Uterus (tissue), 4 donors: ENCODE data around the gene ZNF335. TPM values are rescaled to one million over a fixed set of nuclear protein-coding genes. Genes with fewer than 3 reads are reported as not detected.

Experiments used
- DNase-seq, 2 donors: peaks; one replicate each; pipeline ENCODE4 v3.0.0-alpha.2; 2019 to 2020
- H3K27ac ChIP-seq, 2 donors: fragments of 200-600 bp; sonication (generic); 1 replicate in 1 of 2; 2 replicates in 1 of 2; pipeline ENCODE4 v1.5.1; 2016 to 2018
- H3K27me3 ChIP-seq, 2 donors: fragments of 200-600 bp; sonication (generic); one replicate each; pipeline ENCODE4 v1.5.1; 2018 to 2019; ENCODE audit warnings: control low read depth in 1 of 2
- H3K36me3 ChIP-seq, 2 donors: fragments of 200-600 bp; sonication (generic); one replicate each; pipeline ENCODE4 v1.5.1; 2019; ENCODE audit warnings: control low read depth in 1 of 2
- H3K4me1 ChIP-seq, 2 donors: fragments of 200-600 bp; sonication (generic); one replicate each; pipeline ENCODE4 v1.5.1; 2018 to 2019; ENCODE audit warnings: control low read depth in 1 of 2
- H3K4me3 ChIP-seq, 2 donors: fragments of 200-600 bp; sonication (generic); 1 replicate in 1 of 2; 2 replicates in 1 of 2; pipeline ENCODE4 v1.5.1; 2018 to 2019; ENCODE audit warnings: mild to moderate bottlenecking in 1 of 2
- H3K9me3 ChIP-seq, 2 donors: fragments of 200-600 bp; sonication (generic); one replicate each; pipeline ENCODE4 v1.5.1; 2019; ENCODE audit warnings: control low read depth in 1 of 2
- CTCF ChIP-seq, 4 experiments: fragments of 200-600 bp in 2 of 4; fragments of 450-650 bp in 2 of 4; sonication (generic) in 2 of 4; IDR thresholded peaks; one replicate each; pipeline ENCODE4 v1.5.1; 2016 to 2019; ENCODE audit warnings: antibody characterized with exemption in 4 of 4, mild to moderate bottlenecking in 2 of 4, moderate library complexity in 1 of 4
- POLR2A ChIP-seq, 2 donors: fragments of 450-650 bp; IDR thresholded peaks; one replicate each; pipeline ENCODE4 v1.6.1; 2016; ENCODE audit warnings: antibody characterized with exemption in 2 of 2, mild to moderate bottlenecking in 1 of 2, moderate library complexity in 1 of 2
- intact Hi-C: fragments of 100-400 bp; cut with DNase I; formaldehyde crosslinking; loops from one replicate; pipeline ENCODE4 v1.15.1; 2023; ENCODE audit warnings: low total_unique reads
- total RNA-seq, 4 donors: library from RNA; depleted of rRNA in 3 of 4; stranded (reverse); fragments of >200 nt in 3 of 4; gene quantifications; one replicate each; pipeline versions ENCODE4 v1.1.0 to v1.2.4, GENCODE V29; 2014 to 2023
- donor health status: DM: yes; HTN: yes; CAD: no.

Gene ZNF335
- total RNA-seq, 4 donors from 2014 or later = 14.9 to 40.0 (median 29.0) TPM

- DNase-seq = peak; percentile 64 to 71
- Histone ChIP-seq H3K27ac (peak overlapping the region; percentile 76 to 82), H3K27me3 (no peaks in the 10 kb centered on the region), H3K4me3 (no peak overlapping the region), H3K4me1 (peaks cover 0 to 12% of the 10 kb centered on the region in 2 donors), H3K9me3 (no peaks in the 10 kb centered on the region), H3K36me3 (no peaks in the 10 kb centered on the region)
- intact Hi-C loops = no loop called here
- no peak for TF ChIP-seq CTCF (IDR thresholded peaks at IDR 0.05)
- TF ChIP-seq POLR2A (IDR thresholded peaks at IDR 0.05) = no peak
These were observed 54.2 kb downstream of the ZNF335 start for GRCh38 chr20:45917790-45918141.

- Histone ChIP-seq H3K27ac (peak overlapping the region; percentile 90 to 96), H3K27me3 (no peaks in the 10 kb centered on the region), H3K4me1 (no peaks in the 10 kb centered on the region), H3K9me3 (no peaks in the 10 kb centered on the region), H3K36me3 (no peaks in the 10 kb centered on the region), H3K4me3 (no peak overlapping the region)
- TF ChIP-seq POLR2A (IDR thresholded peaks at IDR 0.05) (no peak), CTCF (IDR thresholded peaks at IDR 0.05) (no peak)
- intact Hi-C loops = no loop called here
- DNase-seq = no peak
These were observed 58.9 kb downstream of the ZNF335 start for GRCh38 chr20:45913116-45913515.

DNA sequence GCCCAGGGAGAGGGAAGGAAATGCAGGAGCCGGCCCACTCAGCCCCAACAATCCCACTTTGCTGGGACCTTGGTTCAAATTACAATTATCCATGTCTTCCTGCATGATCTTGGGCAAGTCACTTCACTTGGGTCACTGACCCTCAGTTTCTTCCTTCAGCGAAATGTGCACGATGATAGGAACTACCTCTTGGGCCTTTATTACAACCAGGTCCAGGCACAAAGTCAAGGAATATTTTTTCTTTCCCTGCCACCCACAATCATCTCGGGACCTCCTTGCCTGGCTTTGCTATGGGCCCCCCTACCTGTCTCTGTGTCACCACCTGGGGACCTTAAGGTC, 59.7 kb downstream of the ZNF335 start:
- Histone ChIP-seq H3K27ac (peak overlapping the region; percentile 90 to 96), H3K27me3 (no peaks in the 10 kb centered on the region), H3K4me3 (peak overlapping the region; percentile 48 to 78), H3K36me3 (no peaks in the 10 kb centered on the region), H3K9me3 (no peaks in the 10 kb centered on the region), H3K4me1 (no peaks in the 10 kb centered on the region)
- TF ChIP-seq POLR2A (IDR thresholded peaks at IDR 0.05) (no peak), CTCF (IDR thresholded peaks at IDR 0.05) (no peak)
- DNase-seq = no peak
- intact Hi-C loops = no loop called here

DNA sequence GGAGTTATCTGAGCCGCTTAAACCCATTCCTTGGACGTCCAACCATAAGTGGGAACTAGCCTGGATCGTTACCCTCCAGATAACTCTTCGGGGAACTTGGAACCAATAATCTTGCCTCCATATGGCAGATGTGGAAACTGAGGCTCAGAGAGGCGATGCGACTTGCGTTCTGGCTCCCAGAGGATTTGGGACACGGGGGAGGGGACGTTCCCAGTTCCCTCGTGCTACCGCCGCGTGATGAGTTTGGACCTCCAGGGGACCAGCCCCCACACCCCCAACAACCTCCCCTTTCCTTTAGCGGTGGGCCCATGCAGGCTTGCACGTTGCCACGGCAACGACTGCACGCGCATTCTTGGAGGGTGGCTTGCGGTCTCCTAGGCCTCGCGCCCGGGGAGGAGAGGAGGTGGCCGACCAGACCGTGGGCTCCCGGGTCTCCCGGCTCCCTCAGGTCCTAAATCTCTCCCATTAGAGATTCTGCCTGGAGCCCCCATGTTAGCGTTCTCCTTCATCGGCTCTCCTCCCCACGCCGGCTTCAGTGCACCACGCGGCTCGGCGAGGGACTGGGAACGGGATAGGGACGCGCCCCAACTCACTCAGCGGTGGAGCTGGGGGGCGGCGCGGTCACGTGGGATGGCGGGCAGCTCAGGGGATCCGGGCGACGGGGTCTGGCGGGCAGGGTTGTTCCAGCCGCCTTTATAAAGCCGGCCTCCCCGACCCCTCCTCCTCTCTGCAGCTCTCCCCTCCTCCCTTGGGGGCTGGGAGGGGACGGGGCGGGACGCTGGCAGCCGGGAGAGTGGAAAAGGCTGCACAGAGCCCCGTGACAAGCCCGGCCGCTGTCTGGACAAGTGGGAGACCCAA, 60.3 kb downstream of the ZNF335 start, which contains the start of gene PLTP:
Gene PLTP (minus strand): TSS at position 670 of the 858 bp plus-strand sequence. CDS start 703 bp downstream, outside the sequence.
- Histone ChIP-seq H3K4me3 (peak within 1 kb of the TSS; percentile 48 to 78), H3K27ac (peak within 1 kb of the TSS; percentile 90 to 96), H3K9me3 (no peaks in the 10 kb centered on the region), H3K27me3 (no peaks in the 10 kb centered on the region), H3K4me1 (no peaks in the 10 kb centered on the region), H3K36me3 (no peaks in the 10 kb centered on the region)
- TF ChIP-seq POLR2A (IDR thresholded peaks at IDR 0.05) = peak; percentile 7 to 73
- no peak for TF ChIP-seq CTCF (IDR thresholded peaks at IDR 0.05)
- intact Hi-C loops = no loop called here
- DNase-seq = peak; percentile 77 to 83

DNA sequence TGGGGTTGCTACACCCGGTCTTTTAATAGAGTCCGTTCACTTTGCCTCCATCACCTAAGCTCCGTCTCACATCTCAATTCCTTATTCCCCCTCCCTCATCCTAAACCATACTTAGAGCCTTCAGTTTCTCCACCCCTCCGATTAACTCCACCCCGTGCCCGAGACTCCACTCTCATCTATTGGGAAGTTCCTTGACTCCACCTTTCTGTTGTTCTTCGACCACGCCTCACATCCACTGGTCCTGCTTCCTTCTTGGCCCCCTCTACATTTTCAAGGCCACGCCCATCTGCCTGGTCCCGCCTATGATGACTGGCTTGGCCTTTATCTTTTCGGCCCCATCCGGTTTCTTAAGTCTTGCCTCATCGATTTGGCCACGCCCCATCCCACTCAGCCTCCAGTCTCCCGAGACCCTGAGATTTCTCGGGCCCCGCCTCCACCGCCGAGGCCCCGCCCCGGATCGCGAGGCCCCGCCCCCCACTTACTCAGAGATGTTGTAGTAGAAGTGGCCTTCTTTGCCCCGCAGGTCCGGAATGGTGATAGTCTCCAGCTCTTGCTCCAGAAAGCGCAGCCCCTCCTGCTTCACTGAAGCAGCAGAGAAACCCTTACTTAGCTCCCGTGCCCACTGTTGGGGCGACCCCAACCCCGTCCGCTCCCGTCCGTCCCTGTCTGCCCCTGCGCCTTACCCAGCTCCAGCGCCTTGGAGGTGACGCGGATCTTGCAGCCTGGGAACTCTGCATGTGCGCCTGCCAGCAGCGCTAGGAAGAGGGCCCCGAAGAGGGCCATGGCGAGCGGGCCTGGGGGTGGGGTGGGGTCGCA, 61.1 kb downstream of the ZNF335 start:
- Histone ChIP-seq H3K4me1 (no peaks in the 10 kb centered on the region), H3K36me3 (no peaks in the 10 kb centered on the region), H3K27me3 (no peaks in the 10 kb centered on the region), H3K4me3 (peak overlapping the region; percentile 48 to 78), H3K9me3 (no peaks in the 10 kb centered on the region), H3K27ac (peak overlapping the region; percentile 90 to 96)
- intact Hi-C loops = no loop called here
- TF ChIP-seq POLR2A (IDR thresholded peaks at IDR 0.05) (peak; percentile 83 to 87), CTCF (IDR thresholded peaks at IDR 0.05) (peak in 1 of 4 experiments; percentile 16)
- peak; percentile 100 for DNase-seq
